GM12865 (cell line): ENCODE measurements around the gene NEGR1.
A peak's percentile ranks its signal among the peaks of the same experiment; 100 is the strongest.

Experiments
- DNase-seq: peaks from one replicate; pipeline ENCODE4 v3.0.0; 2010; ENCODE audit warnings: low read depth
- H3K4me3 ChIP-seq: 2 replicates; pipeline ENCODE4 v1.5.1; 2011; ENCODE audit warnings: mild to moderate bottlenecking, low read depth, low read length, control low read depth
- CTCF ChIP-seq: IDR thresholded peaks from 2 replicates; pipeline ENCODE4 v1.5.1; 2011; ENCODE audit warnings: low read length, control low read depth, low read depth, inconsistent platforms; ENCODE audit not compliant: insufficient read depth; ENCODE audit errors: missing control alignments

Gene NEGR1

GRCh38 chr1:71532343-71532742 is 750.0 kb downstream of the NEGR1 start:
- no peak for TF ChIP-seq CTCF
- no peak for DNase-seq
- no peak overlapping the region for H3K4me3 ChIP-seq

- no peak overlapping the region for H3K4me3 ChIP-seq
- no peak for TF ChIP-seq CTCF
- no peak for DNase-seq
Measured at GRCh38 chr1:71526824-71527223, 755.5 kb downstream of the NEGR1 start.

GRCh38 chr1:71522721-71523120 is 759.6 kb downstream of the NEGR1 start:
- no peak for TF ChIP-seq CTCF
- H3K4me3 ChIP-seq: no peak overlapping the region
- DNase-seq: no peak

- no peak overlapping the region for H3K4me3 ChIP-seq
- peak; percentile 43 for TF ChIP-seq CTCF
- peak; percentile 34 for DNase-seq
Measured at GRCh38 chr1:71521655-71522264, 760.6 kb downstream of the NEGR1 start.

- no peak for TF ChIP-seq CTCF
- DNase-seq: no peak
- H3K4me3 ChIP-seq: no peak overlapping the region
Measured at GRCh38 chr1:71511505-71511904, 770.8 kb downstream of the NEGR1 start.

- TF ChIP-seq CTCF: no peak
- DNase-seq: no peak
- H3K4me3 ChIP-seq: no peak overlapping the region
Measured at GRCh38 chr1:71510725-71511124, 771.6 kb downstream of the NEGR1 start.

GRCh38 chr1:71509051-71509595 is 773.2 kb downstream of the NEGR1 start:
- H3K4me3 ChIP-seq: no peak overlapping the region
- no peak for DNase-seq
- no peak for TF ChIP-seq CTCF
